Measurements from ENCODE around the gene NDUFS6.

GRCh38 chr5:1826235-1826980, 25.2 kb downstream of the NDUFS6 start:
- TF ChIP-seq POLR2A (IDR thresholded peaks at IDR 0.05; ENCODE audit: low read depth, low read length): no peak
- TF ChIP-seq TAF1 (IDR thresholded peaks at IDR 0.05; ENCODE audit: low read depth, low read length): no peak
- no peak for TF ChIP-seq POLR2AphosphoS5 (IDR thresholded peaks at IDR 0.05; ENCODE audit: low read depth, low read length)
- no peak for TF ChIP-seq POU2F2 (IDR thresholded peaks at IDR 0.05; ENCODE audit: low read depth, low read length)
- TF ChIP-seq PAX5 (IDR thresholded peaks at IDR 0.05; ENCODE audit: insufficient read depth, low read length, severe bottlenecking): no peak

Measured in GM12891 (cell line).